Erythroblast (primary cell): Measurements from ENCODE around the gene RECQL.

Experiments
- GATA1 ChIP-seq: IDR thresholded peaks from 2 replicates; pipeline ENCODE4 v1.6.1; 2011; ENCODE audit warnings: low read depth, mild to moderate bottlenecking, control low read depth, low read length, moderate library complexity
- POLR2A ChIP-seq: IDR thresholded peaks from 2 replicates; pipeline ENCODE4 v1.6.1; 2011; ENCODE audit warnings: mild to moderate bottlenecking, low read length

- TF ChIP-seq POLR2A: no peak
- no peak for TF ChIP-seq GATA1
These were observed 38.4 kb upstream of the RECQL start for GRCh38 chr12:21539797-21540196.
